Spleen (tissue), 11 donors: ENCODE results near the gene CPNE7. TPM values are rescaled to one million over a fixed set of nuclear protein-coding genes. Genes with fewer than 3 reads are reported as not detected.
A peak's percentile ranks its signal among the peaks of the same experiment; 100 is the strongest.

Experiments used
- DNase-seq: peaks from one replicate; pipeline ENCODE4 v3.0.0-alpha.2; 2020
- H3K27ac ChIP-seq, 8 donors: fragments of 200-600 bp; sonication (generic) in 7 of 8; 1 replicate in 4 of 8; 2 replicates in 4 of 8; pipeline versions ENCODE4 v1.5.0 to v1.8.0; 2016 to 2021; ENCODE audit warnings: inconsistent platforms in 4 of 8, mild to moderate bottlenecking in 4 of 8, moderate library complexity in 1 of 8
- H3K27me3 ChIP-seq, 7 donors: fragments of 200-600 bp; sonication (generic) in 6 of 7; replicated peaks in 1 of 7; 1 replicate in 4 of 7; 2 replicates in 3 of 7; pipeline versions ENCODE4 v1.5.0 to v1.8.0; 2016 to 2021; ENCODE audit warnings: inconsistent platforms in 3 of 7, mild to moderate bottlenecking in 1 of 7
- H3K36me3 ChIP-seq, 6 donors: fragments of 200-600 bp; sonication (generic) in 5 of 6; 1 replicate in 4 of 6; 2 replicates in 2 of 6; pipeline versions ENCODE4 v1.5.0 to v1.8.0; 2016 to 2021; ENCODE audit warnings: inconsistent platforms in 2 of 6
- H3K4me1 ChIP-seq, 6 donors: fragments of 200-600 bp; sonication (generic) in 5 of 6; 1 replicate in 3 of 6; 2 replicates in 3 of 6; pipeline versions ENCODE4 v1.5.0 to v1.8.0; 2016 to 2021; ENCODE audit warnings: inconsistent platforms in 3 of 6
- H3K4me3 ChIP-seq, 8 donors: fragments of 200-600 bp; sonication (generic) in 7 of 8; 1 replicate in 4 of 8; 2 replicates in 4 of 8; pipeline versions ENCODE4 v1.5.0 to v1.8.0; 2016 to 2021; ENCODE audit warnings: inconsistent platforms in 4 of 8, mild to moderate bottlenecking in 4 of 8, moderate library complexity in 2 of 8
- H3K9me3 ChIP-seq, 8 donors: fragments of 200-600 bp; sonication (generic) in 7 of 8; 1 replicate in 4 of 8; 2 replicates in 4 of 8; pipeline versions ENCODE4 v1.5.0 to v1.8.0; 2016 to 2021; ENCODE audit warnings: inconsistent platforms in 4 of 8
- CTCF ChIP-seq, 11 experiments: fragments of 200-600 bp in 7 of 11; fragments of 450-650 bp in 4 of 11; sonication (generic) in 4 of 11; IDR thresholded peaks in 8 of 11; conservative IDR thresholded peaks in 3 of 11; 1 replicate in 7 of 11; 2 replicates in 4 of 11; pipeline versions ENCODE4 v1.4.0 to v1.8.0; 2016 to 2021; ENCODE audit warnings: antibody characterized with exemption in 11 of 11, inconsistent platforms in 4 of 11, mild to moderate bottlenecking in 1 of 11
- POLR2A ChIP-seq, 3 donors: fragments of 450-650 bp; IDR thresholded peaks; one replicate each; pipeline ENCODE4 v1.5.1; 2017; ENCODE audit warnings: antibody characterized with exemption in 3 of 3, mild to moderate bottlenecking in 1 of 3
- POLR2AphosphoS5 ChIP-seq, 3 donors: sonication (generic); formaldehyde crosslinking; IDR thresholded peaks; one replicate each; pipeline ENCODE4 v1.5.1; 2017; ENCODE audit warnings: antibody characterized with exemption in 3 of 3
- WGBS, 5 donors: extraction: QIAGEN DNeasy Blood & Tissue Kit in 3 of 5; methylation state at CpG; one replicate each; pipeline versions ENCODE4 v1.1.5 to v1.1.7; 2013 to 2018; 5-methylcytosine and 5-hydroxymethylcytosine counted together
- intact Hi-C: fragments of 100-400 bp; cut with DNase I; formaldehyde crosslinking; loops from one replicate; pipeline ENCODE4 v1.15.0; 2023; ENCODE audit warnings: low total_unique reads
- polyA plus RNA-seq, 3 donors: library from polyadenylated mRNA; stranded (reverse); fragments of 200-250 nt; gene quantifications; one replicate each; pipeline ENCODE4 v1.2.1, GENCODE V29; 2013
- total RNA-seq, 7 donors: library from RNA; depleted of rRNA in 3 of 7; stranded (reverse); fragments of >200 nt in 3 of 7; fragmentation: NEBNext Ultra II Directional in 4 of 7; extraction: Animal tissue kit (Norgen Biotek cat#: 25700) in 4 of 7; gene quantifications; one replicate each; pipeline versions ENCODE4 v1.1.0 to v1.2.1, GENCODE V29; 2016 to 2021
- donor health status: healthy with polysubstance abuse.
- donor health status: DM: no; HTN: no; CAD: no; lungs with moderate emphysema.
- donor health status: DM: no; HTN: no; CAD: no.
- donor health status: Bipolar disorder and iron deficiency.
- donor health status: healthy.
- donor health status: DM: no; HTN: no; CAD: no.
- donor health status: DM: yes; HTN: yes; CAD: no.

The CPNE7 gene
- total and polyA plus RNA-seq, 10 donors = 0.37 to 4.3 (median 1.5) TPM; not detected in 1

DNA sequence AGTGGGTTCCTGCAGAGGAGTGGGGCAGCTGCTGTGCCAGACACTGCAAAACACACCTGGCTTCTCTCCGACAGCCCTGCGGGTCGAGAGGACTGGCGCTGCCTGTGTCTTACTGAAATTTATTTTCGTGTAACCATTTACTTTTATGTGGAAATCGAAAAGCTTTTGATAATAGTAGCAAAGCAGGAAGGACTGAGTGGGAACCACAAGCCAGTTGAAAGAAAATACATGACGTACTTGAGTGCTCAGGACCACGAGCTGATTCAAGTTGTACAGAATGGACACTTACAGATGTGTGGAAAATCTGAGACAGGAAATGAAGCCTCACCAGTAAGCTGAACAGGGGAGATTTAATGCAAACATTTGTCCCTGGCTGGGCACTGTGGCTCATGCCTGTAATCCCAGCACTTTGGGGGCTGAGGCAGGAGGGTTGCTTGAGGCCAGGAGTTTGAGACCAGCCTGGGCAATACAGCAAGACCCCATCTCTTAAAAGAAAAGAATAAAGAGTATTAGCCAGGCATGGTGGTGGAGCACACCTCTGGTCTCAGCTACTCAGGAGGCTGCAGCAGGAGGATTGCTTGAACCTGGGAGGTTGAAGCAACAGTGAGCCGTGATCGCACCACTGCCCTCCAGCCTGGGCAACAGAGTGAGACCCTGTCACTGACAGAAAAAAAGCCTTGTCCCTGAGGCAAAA, 26.4 kb upstream of the CPNE7 start:
- no peaks in the 10 kb centered on the region for H3K27me3 ChIP-seq
- peak overlapping the region in 2 of 8 donors; percentile 5 to 37 for H3K27ac ChIP-seq
- no peak overlapping the region for H3K4me3 ChIP-seq
- intact Hi-C loops = no loop called here
- H3K9me3 ChIP-seq = no peaks in the 10 kb centered on the region
- TF ChIP-seq CTCF (IDR thresholded peaks at IDR 0.05 in 8 of 11, conservative IDR thresholded peaks at IDR 0.05 in 3 of 11) = no peak
- TF ChIP-seq POLR2AphosphoS5 (IDR thresholded peaks at IDR 0.05) = no peak
- TF ChIP-seq POLR2A (IDR thresholded peaks at IDR 0.05) = no peak
- peaks cover 0 to 19% (median 0%) of the 10 kb centered on the region in 6 donors for H3K4me1 ChIP-seq
- peaks cover 2 to 100% (median 92%) of the 10 kb centered on the region in 6 donors for H3K36me3 ChIP-seq
- no peak for DNase-seq
- 66 to 83% (median 74%) methylated on average over 10 of the region's 10 CpGs for WGBS, 5 donors

DNA sequence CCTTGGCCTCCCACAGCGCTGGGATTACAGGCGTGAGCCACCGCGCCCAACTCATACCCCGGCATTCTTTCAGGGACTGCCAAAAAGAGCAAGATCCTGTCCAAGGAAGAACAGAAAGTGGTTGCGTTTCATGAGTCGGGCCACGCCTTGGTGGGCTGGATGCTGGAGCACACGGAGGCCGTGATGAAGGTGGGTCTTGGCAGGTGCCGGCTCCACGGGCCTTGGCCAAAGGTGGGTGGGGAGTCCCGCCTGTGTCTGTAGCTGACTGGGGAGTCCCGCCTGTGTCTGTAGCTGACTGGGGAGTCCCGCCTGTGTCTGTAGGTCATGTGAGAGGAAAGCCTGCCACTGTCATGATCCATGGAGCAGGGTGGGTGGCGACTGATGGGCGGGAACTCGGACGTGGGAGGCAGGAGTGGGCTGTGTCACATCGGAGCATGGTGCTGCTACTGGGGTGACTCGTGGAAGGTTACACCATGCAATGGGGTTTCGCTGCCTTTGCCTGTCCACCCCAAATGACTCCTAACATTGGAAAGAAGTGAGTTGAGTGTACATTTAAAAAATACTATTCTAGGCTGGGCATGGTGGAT, 25.0 kb upstream of the CPNE7 start:
- intact Hi-C loops = no loop called here
- H3K36me3 ChIP-seq = peaks cover 2 to 100% (median 95%) of the 10 kb centered on the region in 6 donors

DNA sequence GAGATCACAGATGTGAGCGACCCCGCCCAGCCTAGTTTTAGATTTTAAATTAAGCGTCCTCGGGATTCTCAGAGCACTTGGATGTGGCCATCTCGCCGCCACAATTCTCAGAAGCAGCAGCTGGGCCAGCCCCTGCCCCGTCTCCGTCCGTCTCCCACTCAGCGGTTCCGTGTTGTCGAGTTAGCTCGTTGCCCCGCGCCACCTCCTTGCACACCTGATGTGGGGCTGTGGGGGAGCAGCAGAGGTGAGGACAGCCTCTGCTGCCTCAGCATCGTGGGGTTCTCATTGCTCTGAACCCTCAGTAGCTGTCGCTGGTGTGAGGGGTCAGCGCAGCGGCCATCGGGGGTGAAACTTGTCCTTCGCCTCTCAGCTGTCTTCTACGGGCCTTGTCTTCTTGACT, 23.2 kb upstream of the CPNE7 start:
- no peaks in the 10 kb centered on the region for H3K9me3 ChIP-seq
- no peaks in the 10 kb centered on the region for H3K27me3 ChIP-seq
- peaks cover 2 to 100% (median 82%) of the 10 kb centered on the region in 6 donors for H3K36me3 ChIP-seq
- H3K27ac ChIP-seq = no peak overlapping the region
- no peak overlapping the region for H3K4me3 ChIP-seq
- peaks cover 0 to 30% (median 3%) of the 10 kb centered on the region in 6 donors for H3K4me1 ChIP-seq
- intact Hi-C loops = no loop called here
- no peak for DNase-seq
- TF ChIP-seq POLR2AphosphoS5 (IDR thresholded peaks at IDR 0.05) = peak in 1 of 3 donors; percentile 24
- no peak for TF ChIP-seq POLR2A (IDR thresholded peaks at IDR 0.05)
- no peak for TF ChIP-seq CTCF (IDR thresholded peaks at IDR 0.05 in 8 of 11, conservative IDR thresholded peaks at IDR 0.05 in 3 of 11)
- 94 to 97% (median 96%) methylated on average over 22 of the region's 22 CpGs for WGBS, 5 donors

More for the DNA sequence above, 25.0 kb upstream of the CPNE7 start:
- Histone ChIP-seq H3K27me3 (no peaks in the 10 kb centered on the region), H3K4me1 (peaks cover 0 to 19% (median 0%) of the 10 kb centered on the region in 6 donors), H3K4me3 (no peak overlapping the region), H3K9me3 (no peaks in the 10 kb centered on the region), H3K27ac (no peak overlapping the region)
- 92 to 95% (median 93%) methylated on average over 22 of the region's 22 CpGs for WGBS, 5 donors
- TF ChIP-seq CTCF (IDR thresholded peaks at IDR 0.05 in 8 of 11, conservative IDR thresholded peaks at IDR 0.05 in 3 of 11) (no peak), POLR2AphosphoS5 (IDR thresholded peaks at IDR 0.05) (no peak), POLR2A (IDR thresholded peaks at IDR 0.05) (no peak)
- no peak for DNase-seq

GRCh38 chr16:89552913-89553312, 22.6 kb upstream of the CPNE7 start:
- WGBS, 5 donors = 84 to 94% (median 89%) methylated on average over 13 of the region's 13 CpGs
- TF ChIP-seq POLR2A (IDR thresholded peaks at IDR 0.05) = no peak
- TF ChIP-seq CTCF (IDR thresholded peaks at IDR 0.05 in 8 of 11, conservative IDR thresholded peaks at IDR 0.05 in 3 of 11) = no peak
- no peak for DNase-seq
- Histone ChIP-seq H3K27ac (no peak overlapping the region), H3K4me1 (peaks cover 0 to 36% (median 9%) of the 10 kb centered on the region in 6 donors), H3K27me3 (no peaks in the 10 kb centered on the region), H3K9me3 (no peaks in the 10 kb centered on the region), H3K4me3 (no peak overlapping the region), H3K36me3 (peaks cover 2 to 94% (median 76%) of the 10 kb centered on the region in 6 donors)
- intact Hi-C loops = no loop called here
